ENCODE measurements around the gene PKNOX2.

DNA sequence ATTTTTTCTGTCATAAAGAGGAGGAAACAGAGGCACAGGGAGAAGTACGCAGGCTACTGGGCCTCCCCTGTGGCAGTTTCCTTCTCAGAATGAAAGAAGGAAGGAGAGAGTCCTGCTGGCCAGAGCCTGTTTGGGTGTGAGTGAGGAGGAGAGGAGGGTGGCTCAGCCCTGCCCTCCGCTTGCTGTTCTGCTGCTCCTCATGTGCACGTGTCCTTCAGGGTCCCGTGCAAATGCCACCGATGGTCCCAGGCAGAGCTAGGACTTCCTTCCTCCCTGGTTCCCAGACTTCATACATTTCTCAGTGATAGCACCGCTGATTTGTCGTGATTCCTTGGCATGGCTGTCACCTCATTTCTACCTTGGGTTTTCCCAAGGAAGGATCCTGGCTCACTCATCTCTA lies 88.7 kb downstream of the PKNOX2 start:
- no peak for TF ChIP-seq POLR2A (IDR thresholded peaks at IDR 0.05)
- TF ChIP-seq, protein P1, sequence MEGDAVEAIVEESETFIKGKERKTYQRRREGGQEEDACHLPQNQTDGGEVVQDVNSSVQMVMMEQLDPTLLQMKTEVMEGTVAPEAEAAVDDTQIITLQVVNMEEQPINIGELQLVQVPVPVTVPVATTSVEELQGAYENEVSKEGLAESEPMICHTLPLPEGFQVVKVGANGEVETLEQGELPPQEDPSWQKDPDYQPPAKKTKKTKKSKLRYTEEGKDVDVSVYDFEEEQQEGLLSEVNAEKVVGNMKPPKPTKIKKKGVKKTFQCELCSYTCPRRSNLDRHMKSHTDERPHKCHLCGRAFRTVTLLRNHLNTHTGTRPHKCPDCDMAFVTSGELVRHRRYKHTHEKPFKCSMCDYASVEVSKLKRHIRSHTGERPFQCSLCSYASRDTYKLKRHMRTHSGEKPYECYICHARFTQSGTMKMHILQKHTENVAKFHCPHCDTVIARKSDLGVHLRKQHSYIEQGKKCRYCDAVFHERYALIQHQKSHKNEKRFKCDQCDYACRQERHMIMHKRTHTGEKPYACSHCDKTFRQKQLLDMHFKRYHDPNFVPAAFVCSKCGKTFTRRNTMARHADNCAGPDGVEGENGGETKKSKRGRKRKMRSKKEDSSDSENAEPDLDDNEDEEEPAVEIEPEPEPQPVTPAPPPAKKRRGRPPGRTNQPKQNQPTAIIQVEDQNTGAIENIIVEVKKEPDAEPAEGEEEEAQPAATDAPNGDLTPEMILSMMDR (IDR thresholded peaks at IDR 0.05 in 8 of 11, conservative IDR thresholded peaks at IDR 0.05 in 3 of 11): no peak
